A549 (cell line): Measurements from ENCODE around the gene B3GLCT. TPM values are rescaled to one million over a fixed set of nuclear protein-coding genes. Genes with fewer than 3 reads are reported as not detected.

Source experiments
- ATAC-seq, 2 experiments: fragments of 200-7000 bp in 1 of 2; fragments of >200 bp in 1 of 2; cut with Nextera tagmentation in 1 of 2; cut with Tn5 transposase in 1 of 2; 3 replicates each; pipeline versions ENCODE4 v1.8.0 to v1.9.1; 2018 to 2020; ENCODE audit warnings: mild to moderate bottlenecking in 1 of 2, moderate library complexity in 1 of 2
- CTCF ChIA-PET: fragments of 300-600 bp; sonication (Branson Sonifier 250); formaldehyde crosslinking; extraction: SDS; loops from one replicate; lab custom pipeline; 2021; ENCODE audit warnings: antibody characterized with exemption, inconsistent platforms; lab: Yijun Ruan, JAX
- POLR2A ChIA-PET: fragments of 350-600 bp; formaldehyde crosslinking; extraction: SDS; loops from one replicate; lab custom pipeline; 2021; ENCODE audit warnings: antibody characterized with exemption, inconsistent platforms; lab: Yijun Ruan, JAX
- DNase-seq, 2 experiments: peaks; one replicate each; pipeline versions ENCODE4 v3.0.0 to v3.0.0-alpha.2; 2011 to 2016; ENCODE audit warnings: low read depth in 1 of 2, low spot score in 1 of 2
- FAIRE-seq: peaks from 2 replicates; lab custom pipeline; 2011; peaks lifted over from hg19 to GRCh38; lab: Jason Lieb, UNC
- H3K27ac ChIP-seq, 2 experiments: fragments of >200 bp; sonication (Bioruptor Twin); formaldehyde crosslinking; 3 replicates each; pipeline ENCODE4 v1.5.1; 2016 to 2017
- H3K4me1 ChIP-seq: fragments of >200 bp; sonication (Bioruptor Twin); formaldehyde crosslinking; 3 replicates; pipeline ENCODE4 v1.6.1; 2016
- H3K4me2 ChIP-seq: fragments of >200 bp; sonication (Bioruptor Twin); formaldehyde crosslinking; 3 replicates; pipeline ENCODE4 v1.6.1; 2016
- H3K4me3 ChIP-seq: fragments of >200 bp; sonication (Bioruptor Twin); formaldehyde crosslinking; 3 replicates; pipeline ENCODE4 v1.5.1; 2016
- H3K9me3 ChIP-seq: fragments of >200 bp; sonication (Bioruptor Twin); formaldehyde crosslinking; 3 replicates; pipeline ENCODE4 v1.6.1; 2016
- BCL3 ChIP-seq: fragments of >200 bp; sonication (Bioruptor Twin); formaldehyde crosslinking; IDR thresholded peaks from 3 replicates; pipeline ENCODE4 v1.6.1; 2016
- CEBPB ChIP-seq, 2 experiments: fragments of >200 bp in 1 of 2; sonication (Bioruptor Twin) in 1 of 2; formaldehyde crosslinking in 1 of 2; IDR thresholded peaks; 2 replicates each; pipeline ENCODE4 v1.6.1; 2012 to 2016
- EHF ChIP-seq: fragments of 250-450 bp; sonication (Bioruptor Pico); IDR thresholded peaks from 2 replicates; pipeline ENCODE4 v1.5.0; 2020; ENCODE audit warnings: mild to moderate bottlenecking
- ESRRA ChIP-seq: fragments of 150-350 bp; IDR thresholded peaks from 2 replicates; pipeline ENCODE4 v1.6.1; 2014; ENCODE audit warnings: mild to moderate bottlenecking, low read length, borderline replicate concordance
- FOSB ChIP-seq: fragments of 250-450 bp; sonication (Bioruptor Pico); IDR thresholded peaks from 2 replicates; pipeline ENCODE4 v1.5.0; 2020; ENCODE audit warnings: mild to moderate bottlenecking, moderate library complexity
- FOSL2 ChIP-seq, 2 experiments: fragments of 450-650 bp in 1 of 2; fragments of >200 bp in 1 of 2; sonication (Bioruptor Twin) in 1 of 2; formaldehyde crosslinking; IDR thresholded peaks; 2 replicates each; pipeline versions ENCODE4 v1.5.0 to v1.6.1; 2016 to 2020; ENCODE audit warnings: mild to moderate bottlenecking in 1 of 2, moderate library complexity in 1 of 2
- FOXS1 ChIP-seq: fragments of 250-450 bp; sonication (Bioruptor Pico); IDR thresholded peaks from 2 replicates; pipeline ENCODE4 v1.5.0; 2020; ENCODE audit warnings: mild to moderate bottlenecking, moderate library complexity
- HEYL ChIP-seq: fragments of 250-450 bp; sonication (Bioruptor Pico); IDR thresholded peaks from 2 replicates; pipeline ENCODE4 v1.8.0; 2021; ENCODE audit warnings: mild to moderate bottlenecking, moderate library complexity
- HOXA7 ChIP-seq: fragments of 250-450 bp; sonication (Bioruptor Pico); IDR thresholded peaks from 2 replicates; pipeline ENCODE4 v1.5.0; 2020; ENCODE audit warnings: mild to moderate bottlenecking, moderate library complexity
- HOXB13 ChIP-seq: fragments of 250-450 bp; sonication (Bioruptor Pico); IDR thresholded peaks from 2 replicates; pipeline ENCODE4 v1.5.0; 2020; ENCODE audit warnings: low read depth, mild to moderate bottlenecking, moderate library complexity
- JUN ChIP-seq, 2 experiments: fragments of >200 bp; sonication (Bioruptor Twin); formaldehyde crosslinking; IDR thresholded peaks; 2 replicates in 1 of 2; 3 replicates in 1 of 2; pipeline ENCODE4 v1.6.1; 2016 to 2017
- MAZ ChIP-seq: fragments of 150-350 bp; IDR thresholded peaks from 2 replicates; pipeline ENCODE4 v1.6.1; 2014; ENCODE audit warnings: antibody characterized with exemption, low read depth, low read length, borderline replicate concordance
- MYC ChIP-seq: IDR thresholded peaks from 2 replicates; pipeline ENCODE4 v1.6.1; 2012; ENCODE audit warnings: mild to moderate bottlenecking, inconsistent platforms, low read length, improper control_type of control experiment, borderline replicate concordance
- NR3C1 ChIP-seq: fragments of >200 bp; sonication (Bioruptor Twin); formaldehyde crosslinking; IDR thresholded peaks from 3 replicates; pipeline ENCODE4 v1.6.1; 2017
- PHF8 ChIP-seq: fragments of 200-600 bp; sonication (generic); IDR thresholded peaks from 2 replicates; pipeline ENCODE4 v1.6.1; 2016; ENCODE audit warnings: low read depth, mild to moderate bottlenecking, antibody characterized with exemption, moderate library complexity, borderline replicate concordance
- POLR2AphosphoS2 ChIP-seq: conservative IDR thresholded peaks from 2 replicates; pipeline ENCODE4 v1.6.1; 2012; ENCODE audit warnings: low read length, improper control_type of control experiment, inconsistent platforms
- RAD21 ChIP-seq, 2 experiments: fragments of >200 bp in 1 of 2; sonication (Bioruptor Twin) in 1 of 2; formaldehyde crosslinking in 1 of 2; IDR thresholded peaks in 1 of 2; conservative IDR thresholded peaks in 1 of 2; 2 replicates in 1 of 2; 3 replicates in 1 of 2; pipeline ENCODE4 v1.6.1; 2012 to 2018; ENCODE audit warnings: inconsistent platforms in 1 of 2
- REST ChIP-seq: fragments of 200-600 bp; sonication (generic); IDR thresholded peaks from 2 replicates; pipeline ENCODE4 v1.6.1; 2016; ENCODE audit warnings: antibody characterized with exemption, mild to moderate bottlenecking, moderate library complexity
- SREBF2 ChIP-seq: fragments of 450-650 bp; IDR thresholded peaks from 2 replicates; pipeline ENCODE4 v1.6.1; 2014; ENCODE audit warnings: mild to moderate bottlenecking, moderate library complexity
- ZFP36 ChIP-seq: fragments of 450-650 bp; IDR thresholded peaks from 2 replicates; pipeline ENCODE4 v1.6.1; 2014; ENCODE audit warnings: borderline replicate concordance; ENCODE audit not compliant: partially characterized antibody
- ZSCAN20 ChIP-seq: fragments of 250-450 bp; sonication (Bioruptor Pico); IDR thresholded peaks from 2 replicates; pipeline ENCODE4 v1.8.0; 2022; ENCODE audit warnings: mild to moderate bottlenecking, moderate library complexity
- WGBS: methylation state at CpG from one replicate; pipeline ENCODE4 v1.1.6; 2017; ENCODE audit errors: missing lambda C conversion rate; 5-methylcytosine and 5-hydroxymethylcytosine counted together
- polyA plus RNA-seq, 4 experiments: library from polyadenylated mRNA; depleted of rRNA in 3 of 4; stranded (reverse); fragments of >200 nt; fragmentation: RNase III in 1 of 4; extraction: RNeasy Plus Mini Kit Qiagen cat#74134 plus additional on column Dnase treatment in 1 of 4; gene quantifications; 2 replicates in 3 of 4; 3 replicates in 1 of 4; pipeline ENCODE4 v1.2.3, GENCODE V29; 2011 to 2017

The B3GLCT gene
- polyA plus RNA-seq, 2 of the 4 experiments (the other 2 are of a cell fraction): 4.5 to 6.6 TPM

DNA sequence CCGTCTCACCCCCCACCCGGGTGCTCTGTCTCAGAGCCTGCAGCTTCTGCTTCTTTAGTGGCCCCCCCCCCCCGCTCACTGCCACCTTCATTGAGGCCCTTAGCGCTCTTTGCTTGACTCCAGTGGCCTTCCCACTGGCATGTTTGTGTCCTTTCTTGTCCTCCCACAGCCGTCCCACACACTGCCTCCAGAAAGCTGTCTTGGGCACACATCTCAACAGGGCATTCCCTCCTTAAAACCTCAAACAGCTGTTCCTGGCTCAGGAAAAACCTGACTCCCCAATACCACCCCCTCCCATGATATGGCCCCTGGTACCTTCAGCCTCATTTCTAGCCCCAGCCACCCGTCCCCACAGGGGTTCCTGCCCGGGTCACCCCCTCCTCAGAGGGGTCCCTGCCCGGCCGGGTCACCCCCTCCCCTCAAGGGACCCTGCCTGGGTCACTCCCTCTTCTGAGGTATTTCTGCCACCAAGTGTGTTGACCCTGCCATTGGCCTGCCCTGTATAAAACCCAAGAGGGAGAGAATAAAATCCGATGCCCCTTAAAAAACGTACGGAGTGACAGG lies 8.9 kb downstream of the B3GLCT start:
- FAIRE-seq (no peak), DNase-seq (no peak), ATAC-seq (no peak)
- POLR2A ChIA-PET: interaction anchor here (1.6 kb wide), 1 partner anchor 34 kb away, joined by 3 read pairs; no protein-coding TSS in a partner anchor
- H3K4me3 ChIP-seq: no peak overlapping the region
- TF ChIP-seq FOSL2 (IDR thresholded peaks at IDR 0.05) (no peak), FOSL2 (CRISPR knock-in tag; IDR thresholded peaks at IDR 0.05) (no peak), POLR2AphosphoS2 (no peak), ESRRA (no peak), ZSCAN20 (CRISPR knock-in tag) (no peak), PHF8 (no peak), SREBF2 (no peak), MAZ (no peak), HOXB13 (CRISPR knock-in tag) (no peak), REST (no peak), NR3C1 (no peak)
- H3K9me3 ChIP-seq: no peaks in the 10 kb centered on the region
- H3K27ac ChIP-seq: no peak overlapping the region
- H3K4me1 ChIP-seq: peaks cover 8% of the 10 kb centered on the region; the same call in 2 of the 3 replicates
- CTCF ChIA-PET: interaction anchor here (1.4 kb wide), 1 partner anchor 8 kb away, joined by 6 read pairs; no protein-coding TSS in a partner anchor
- no peak overlapping the region for H3K4me2 ChIP-seq
- 85% methylated on average over 5 of the region's 12 CpGs for WGBS

DNA sequence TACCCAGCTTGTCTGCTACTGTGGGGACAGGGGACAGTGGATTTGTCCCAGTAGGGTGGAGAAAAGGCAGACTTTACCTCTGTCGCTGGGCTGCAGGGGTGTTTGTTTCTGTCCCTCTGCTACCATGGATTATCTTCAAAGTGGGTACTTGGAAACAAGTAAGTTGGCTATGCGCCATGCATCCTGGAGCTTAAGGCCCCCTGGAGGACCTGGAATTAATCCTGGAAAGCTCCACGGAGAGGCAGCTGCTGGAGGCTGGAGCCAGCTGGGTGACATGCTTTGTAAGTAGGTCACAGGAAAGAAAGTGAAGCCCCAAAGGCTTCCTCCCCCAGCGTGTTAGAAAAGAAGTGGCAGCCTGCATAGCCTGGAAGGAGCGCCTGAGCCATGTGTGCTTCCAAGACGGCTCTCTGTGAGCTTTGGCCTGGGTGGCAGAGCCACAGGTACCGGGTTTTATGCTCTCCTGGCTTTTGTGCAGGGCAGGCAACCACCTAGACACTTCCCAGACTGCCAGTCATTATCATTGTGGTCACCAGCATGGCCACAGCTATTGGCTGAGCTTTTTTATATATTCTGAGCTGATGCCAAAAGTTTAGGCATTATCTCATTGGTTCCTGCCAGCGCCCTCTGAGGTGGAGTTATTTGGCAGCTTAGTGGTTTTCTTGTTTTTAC lies 9.5 kb downstream of the B3GLCT start:
- FAIRE-seq: no peak
- CTCF ChIA-PET: interaction anchor here (0.8 to 1.4 kb wide), 2 partner anchors 8 to 27 kb away, joined by 3 to 6 read pairs; no protein-coding TSS in a partner anchor

More for the DNA sequence above, 9.5 kb downstream of the B3GLCT start:
- no peak for ATAC-seq
- no peak for TF ChIP-seq PHF8
- TF ChIP-seq JUN (IDR thresholded peaks at IDR 0.05): no peak
- TF ChIP-seq CEBPB (IDR thresholded peaks at IDR 0.05): no peak
- TF ChIP-seq FOXS1 (CRISPR knock-in tag): no peak
- TF ChIP-seq EHF: no peak
- no peak for TF ChIP-seq HOXA7 (CRISPR knock-in tag)
- no peak for TF ChIP-seq ZFP36
- TF ChIP-seq FOSB (CRISPR knock-in tag): no peak
- no peak for TF ChIP-seq BCL3
- no peak for TF ChIP-seq NR3C1
- TF ChIP-seq HEYL: no peak
- TF ChIP-seq MYC: no peak
- no peak for TF ChIP-seq RAD21 (conservative IDR thresholded peaks at IDR 0.05 in 1 of 2, IDR thresholded peaks at IDR 0.05 in 1 of 2)
- TF ChIP-seq HOXB13 (CRISPR knock-in tag): no peak
- TF ChIP-seq, all 56 proteins: peak for 0
- Histone ChIP-seq H3K4me1 (peaks cover 8% of the 10 kb centered on the region; the same call in 2 of the 3 replicates), H3K9me3 (no peaks in the 10 kb centered on the region), H3K4me3 (no peak overlapping the region), H3K4me2 (no peak overlapping the region), H3K27ac (no peak overlapping the region)
- POLR2A ChIA-PET: interaction anchor here (1.6 kb wide), 1 partner anchor 35 kb away, joined by 3 read pairs; no protein-coding TSS in a partner anchor
- 83% methylated on average over 7 of the region's 8 CpGs for WGBS
- no peak for DNase-seq
